HG03139 (cell line): ENCODE measurements around the gene METAP1.
"Not testable (repeated sequence)": the region's sequence is repeated elsewhere in the genome, so short reads cannot be mapped to it uniquely, and the experiment has no call there.

Experiments used
- ATAC-seq: cut with Tn5 transposase; IDR thresholded peaks from one replicate; pipeline ENCODE4 v1.9.1; 2021; ENCODE audit not compliant: unreplicated experiment

METAP1 gene

GRCh38 chr4:99090481-99091215, 95.1 kb downstream of the METAP1 start:
- ATAC-seq, result no peak

GRCh38 chr4:99091216-99091575, 95.7 kb downstream of the METAP1 start:
- ATAC-seq, result no peak

DNA sequence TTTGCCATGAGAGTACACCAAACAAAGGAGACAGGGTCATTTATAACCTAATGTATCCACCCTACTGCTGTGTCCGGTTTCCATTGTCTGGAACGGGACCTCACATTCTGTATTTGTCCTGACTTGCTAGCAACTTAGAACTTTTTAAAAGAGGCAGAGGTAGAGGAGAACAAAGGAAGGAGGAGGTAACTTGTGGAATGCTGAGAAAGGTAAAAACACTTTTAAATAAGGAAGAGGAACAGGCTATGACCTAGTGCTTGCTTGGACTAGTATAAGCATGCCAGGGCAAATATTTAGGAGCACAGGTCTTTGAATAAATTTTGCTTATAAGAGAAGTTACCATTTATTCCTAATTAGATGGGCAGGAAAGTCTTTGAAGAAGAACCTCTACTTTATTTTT, 96.3 kb downstream of the METAP1 start:
- not testable (repeated sequence) for ATAC-seq

GRCh38 chr4:99099311-99099710, 103.8 kb downstream of the METAP1 start:
- no peak for ATAC-seq

DNA sequence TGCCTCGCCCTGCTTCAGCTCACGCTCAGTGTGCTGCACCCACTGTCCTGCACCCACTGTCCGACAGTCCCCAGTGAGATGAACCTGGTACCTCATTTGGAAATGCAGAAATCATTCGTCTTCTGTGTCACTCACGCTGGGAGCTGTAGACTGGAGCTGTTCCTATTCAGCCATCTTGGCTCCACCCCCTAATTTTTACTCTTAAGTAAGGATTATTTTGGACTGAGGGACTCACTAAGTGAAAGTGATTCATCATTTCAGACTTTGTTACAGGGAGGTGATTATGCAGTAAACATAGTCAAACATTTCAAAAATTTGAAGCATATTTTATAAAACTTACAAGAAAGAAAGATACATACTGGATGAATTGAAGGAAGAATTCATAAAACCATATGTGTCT, 104.3 kb downstream of the METAP1 start:
- ATAC-seq, result not testable (repeated sequence)

- ATAC-seq, result no peak
Observed at GRCh38 chr4:99100876-99101275, 105.4 kb downstream of the METAP1 start.

DNA sequence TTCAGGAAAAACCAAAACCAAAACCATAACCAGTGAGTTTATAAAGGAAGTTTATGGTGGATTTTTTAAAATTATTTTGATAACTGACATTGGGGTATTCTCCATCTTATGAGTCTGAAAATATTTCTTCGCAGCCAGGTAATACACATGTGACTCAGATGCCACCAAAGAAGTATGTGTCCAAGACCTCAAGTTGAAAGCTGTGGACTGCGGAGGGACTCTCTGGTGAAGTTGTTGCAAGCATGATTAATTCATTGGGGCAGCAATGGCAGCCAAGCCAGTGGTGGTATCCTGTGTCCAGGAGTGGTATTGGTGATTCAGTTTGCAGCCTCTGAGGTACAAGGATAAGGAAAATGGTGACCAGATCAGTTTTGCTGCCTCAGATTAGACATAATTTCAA, 107.1 kb downstream of the METAP1 start:
- no peak for ATAC-seq

GRCh38 chr4:99103166-99103565, 107.6 kb downstream of the METAP1 start:
- ATAC-seq, result no peak

- ATAC-seq, result no peak
Observed at GRCh38 chr4:99104153-99104552, 108.6 kb downstream of the METAP1 start.

- not testable (repeated sequence) for ATAC-seq
Observed at GRCh38 chr4:99109286-99109685, 113.8 kb downstream of the METAP1 start.
